GM12891 (cell line): Measurements from ENCODE around the gene CPED1.

Experiments used
- DNase-seq: peaks from one replicate; pipeline ENCODE4 v3.0.0; 2011; ENCODE audit warnings: low spot score; ENCODE audit not compliant: insufficient read length
- FAIRE-seq: peaks from 2 replicates; lab custom pipeline; 2011; peaks lifted over from hg19 to GRCh38; lab: Jason Lieb, UNC
- PAX5 ChIP-seq: IDR thresholded peaks from 2 replicates; pipeline ENCODE4 v1.6.1; 2011; ENCODE audit warnings: low read length, moderate library complexity, mild to moderate bottlenecking; ENCODE audit not compliant: insufficient read depth, severe bottlenecking
- POLR2A ChIP-seq: IDR thresholded peaks from 2 replicates; pipeline ENCODE4 v1.6.1; 2011; ENCODE audit warnings: low read depth, low read length, control low read depth
- POLR2AphosphoS5 ChIP-seq: IDR thresholded peaks from 2 replicates; pipeline ENCODE4 v1.6.1; 2011; ENCODE audit warnings: low read depth, low read length, control low read depth
- POU2F2 ChIP-seq: IDR thresholded peaks from 2 replicates; pipeline ENCODE4 v1.6.1; 2011; ENCODE audit warnings: low read depth, mild to moderate bottlenecking, control low read depth, low read length, moderate library complexity
- SPI1 ChIP-seq: IDR thresholded peaks from 2 replicates; pipeline ENCODE4 v1.6.1; 2011; ENCODE audit warnings: low read depth, low read length, control low read depth
- TAF1 ChIP-seq: IDR thresholded peaks from 2 replicates; pipeline ENCODE4 v1.6.1; 2011; ENCODE audit warnings: low read depth, low read length, control low read depth

Gene CPED1

GRCh38 chr7:121336579-121336978, 348.1 kb downstream of the CPED1 start:
- DNase-seq (no peak), FAIRE-seq (no peak)
- TF ChIP-seq POLR2A (no peak), TAF1 (no peak), POLR2AphosphoS5 (no peak), POU2F2 (no peak), PAX5 (no peak), SPI1 (no peak)

GRCh38 chr7:121337398-121337797, 348.9 kb downstream of the CPED1 start:
- FAIRE-seq = peak; percentile 16
- no peak for DNase-seq
- no peak for TF ChIP-seq POLR2A
- TF ChIP-seq POLR2AphosphoS5 = no peak
- TF ChIP-seq POU2F2 = no peak
- TF ChIP-seq PAX5 = no peak
- no peak for TF ChIP-seq SPI1
- no peak for TF ChIP-seq TAF1

GRCh38 chr7:121339082-121339481, 350.6 kb downstream of the CPED1 start:
- DNase-seq (no peak), FAIRE-seq (no peak)
- TF ChIP-seq POLR2A (no peak), POLR2AphosphoS5 (no peak), PAX5 (no peak), POU2F2 (no peak), TAF1 (no peak), SPI1 (no peak)

- FAIRE-seq (no peak), DNase-seq (no peak)
- TF ChIP-seq SPI1 (no peak), TAF1 (no peak), POLR2AphosphoS5 (no peak), PAX5 (no peak), POLR2A (no peak), POU2F2 (no peak)
These were observed 353.4 kb downstream of the CPED1 start for GRCh38 chr7:121341933-121342332.

DNA sequence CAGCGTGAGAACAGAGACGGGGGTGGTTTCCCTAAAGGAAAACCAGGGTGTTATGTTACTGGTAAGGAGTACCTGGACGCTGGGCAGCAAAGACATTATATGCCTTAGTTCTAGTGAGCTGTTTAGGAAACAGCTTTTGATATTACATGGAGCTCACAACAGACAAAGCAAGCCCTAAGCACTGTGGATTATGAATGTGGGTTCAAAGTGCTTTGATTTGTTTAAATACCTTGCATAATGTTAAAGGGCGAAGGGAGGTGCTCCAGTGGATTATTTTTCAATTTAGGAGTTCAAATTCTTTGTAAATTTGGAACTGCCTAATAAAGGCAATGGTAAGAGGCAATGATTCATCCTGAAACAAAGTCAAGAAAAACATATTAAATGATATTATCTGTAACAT, 354.1 kb downstream of the CPED1 start:
- FAIRE-seq (no peak), DNase-seq (no peak)
- TF ChIP-seq POU2F2 (no peak), TAF1 (no peak), POLR2AphosphoS5 (no peak), PAX5 (no peak), SPI1 (no peak), POLR2A (no peak)

GRCh38 chr7:121343302-121343701, 354.8 kb downstream of the CPED1 start:
- TF ChIP-seq PAX5 (no peak), POLR2A (no peak), SPI1 (no peak), POU2F2 (no peak), TAF1 (no peak), POLR2AphosphoS5 (no peak)
- FAIRE-seq (no peak), DNase-seq (no peak)

- FAIRE-seq = no peak
- TF ChIP-seq SPI1 = no peak
- TF ChIP-seq POLR2A = no peak
- TF ChIP-seq TAF1 = no peak
- TF ChIP-seq POLR2AphosphoS5 = no peak
- TF ChIP-seq PAX5 = no peak
- no peak for DNase-seq
These were observed 355.6 kb downstream of the CPED1 start for GRCh38 chr7:121344093-121344492.

DNA sequence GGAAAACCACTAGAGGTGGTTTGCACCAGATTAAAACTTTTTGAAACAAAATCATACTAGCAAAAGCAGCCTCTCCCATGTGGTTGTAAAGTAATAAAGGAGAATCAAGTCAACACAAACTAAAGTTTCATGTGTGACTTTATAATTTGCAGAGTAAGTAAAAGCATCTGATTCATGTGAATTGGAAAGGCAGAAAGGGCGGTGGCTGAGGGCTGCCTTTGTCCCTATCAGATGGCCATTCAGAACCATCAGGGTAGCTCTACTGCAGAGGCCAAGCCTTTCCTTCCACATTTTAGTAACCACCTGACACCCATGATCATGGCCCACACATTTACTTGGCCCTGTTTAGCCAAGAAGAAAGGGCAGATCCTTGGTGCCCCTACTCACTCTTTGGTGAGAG, 356.0 kb downstream of the CPED1 start:
- TF ChIP-seq PAX5 = no peak
- TF ChIP-seq TAF1 = no peak
- no peak for TF ChIP-seq SPI1
- TF ChIP-seq POLR2AphosphoS5 = no peak
- no peak for TF ChIP-seq POLR2A
- no peak for TF ChIP-seq POU2F2
- DNase-seq = no peak
- FAIRE-seq = no peak
